Tibial nerve (tissue), 4 donors: ENCODE measurements around the gene OGFRL1.

ENCODE experiments used
- CTCF ChIP-seq, 5 experiments: fragments of 200-600 bp in 3 of 5; fragments of 450-650 bp in 2 of 5; sonication (generic) in 3 of 5; IDR thresholded peaks; one replicate each; pipeline ENCODE4 v1.5.1; 2016 to 2019; ENCODE audit warnings: antibody characterized with exemption in 5 of 5, mild to moderate bottlenecking in 3 of 5, moderate library complexity in 2 of 5
- EP300 ChIP-seq, 2 donors: sonication (generic); formaldehyde crosslinking; IDR thresholded peaks; one replicate each; pipeline ENCODE4 v1.6.1; 2017; ENCODE audit warnings: antibody characterized with exemption in 2 of 2, mild to moderate bottlenecking in 1 of 2
- POLR2A ChIP-seq, 2 donors: fragments of 450-650 bp; IDR thresholded peaks; one replicate each; pipeline ENCODE4 v1.6.1; 2017; ENCODE audit warnings: antibody characterized with exemption in 2 of 2, mild to moderate bottlenecking in 2 of 2, moderate library complexity in 2 of 2

- TF ChIP-seq CTCF (IDR thresholded peaks at IDR 0.05) (no peak), EP300 (IDR thresholded peaks at IDR 0.05) (peak in 1 of 2 donors; percentile 52), POLR2A (IDR thresholded peaks at IDR 0.05) (no peak)
Measured at GRCh38 chr6:71349976-71350615, 61.5 kb downstream of the OGFRL1 start.
